ENCODE measurements around the gene UBLCP1.
"Not testable (repeated sequence)": the region's sequence is repeated elsewhere in the genome, so short reads cannot be mapped to it uniquely, and the experiment has no call there.

UBLCP1 gene

DNA sequence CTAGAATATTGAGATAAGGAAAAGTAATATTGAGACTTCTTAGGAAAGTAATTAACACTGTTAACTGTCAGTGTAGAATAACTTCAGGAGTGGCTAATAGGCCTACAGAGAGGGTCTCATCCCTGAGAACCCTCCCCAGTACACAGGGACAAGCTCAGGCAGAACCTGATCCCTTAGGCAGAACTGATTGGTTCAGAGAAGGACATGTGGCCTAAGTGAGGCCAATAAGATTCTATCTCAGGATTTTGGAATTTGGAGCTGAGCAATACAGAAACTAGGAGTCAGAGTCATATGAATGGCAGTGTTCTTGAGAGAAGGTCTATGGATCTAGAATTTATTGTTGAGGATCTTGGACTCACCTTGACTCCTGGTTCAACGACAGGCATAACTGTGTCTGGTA lies 10.9 kb upstream of the UBLCP1 start:
- TF ChIP-seq, protein P1, sequence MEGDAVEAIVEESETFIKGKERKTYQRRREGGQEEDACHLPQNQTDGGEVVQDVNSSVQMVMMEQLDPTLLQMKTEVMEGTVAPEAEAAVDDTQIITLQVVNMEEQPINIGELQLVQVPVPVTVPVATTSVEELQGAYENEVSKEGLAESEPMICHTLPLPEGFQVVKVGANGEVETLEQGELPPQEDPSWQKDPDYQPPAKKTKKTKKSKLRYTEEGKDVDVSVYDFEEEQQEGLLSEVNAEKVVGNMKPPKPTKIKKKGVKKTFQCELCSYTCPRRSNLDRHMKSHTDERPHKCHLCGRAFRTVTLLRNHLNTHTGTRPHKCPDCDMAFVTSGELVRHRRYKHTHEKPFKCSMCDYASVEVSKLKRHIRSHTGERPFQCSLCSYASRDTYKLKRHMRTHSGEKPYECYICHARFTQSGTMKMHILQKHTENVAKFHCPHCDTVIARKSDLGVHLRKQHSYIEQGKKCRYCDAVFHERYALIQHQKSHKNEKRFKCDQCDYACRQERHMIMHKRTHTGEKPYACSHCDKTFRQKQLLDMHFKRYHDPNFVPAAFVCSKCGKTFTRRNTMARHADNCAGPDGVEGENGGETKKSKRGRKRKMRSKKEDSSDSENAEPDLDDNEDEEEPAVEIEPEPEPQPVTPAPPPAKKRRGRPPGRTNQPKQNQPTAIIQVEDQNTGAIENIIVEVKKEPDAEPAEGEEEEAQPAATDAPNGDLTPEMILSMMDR (IDR thresholded peaks at IDR 0.05; ENCODE audit: low read depth, low read length): no peak
- no peak for DNase-seq (ENCODE audit: extremely low read depth, low read depth)

DNA sequence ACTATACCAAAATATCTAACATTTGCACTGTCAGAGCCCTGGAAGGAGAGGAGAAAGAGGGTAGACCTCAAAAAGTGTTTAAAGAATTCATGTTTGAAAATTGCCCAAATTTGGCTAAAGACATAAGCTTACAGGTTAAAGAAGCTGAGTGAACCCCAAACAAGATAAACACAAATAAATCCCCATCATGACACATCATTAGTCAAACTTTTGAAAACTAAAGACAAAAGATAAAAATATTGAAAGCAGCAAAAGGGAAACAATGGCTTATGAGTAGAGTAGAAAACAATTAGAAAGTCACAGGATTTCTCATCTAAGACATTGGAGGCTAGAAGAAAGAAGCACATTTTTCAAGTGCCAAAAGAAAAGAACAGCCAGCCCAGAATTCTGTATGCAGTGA lies 6.1 kb upstream of the UBLCP1 start:
- TF ChIP-seq, protein P1 (IDR thresholded peaks at IDR 0.05; ENCODE audit: low read depth, low read length): no peak
- no peak for DNase-seq (ENCODE audit: extremely low read depth, low read depth)

DNA sequence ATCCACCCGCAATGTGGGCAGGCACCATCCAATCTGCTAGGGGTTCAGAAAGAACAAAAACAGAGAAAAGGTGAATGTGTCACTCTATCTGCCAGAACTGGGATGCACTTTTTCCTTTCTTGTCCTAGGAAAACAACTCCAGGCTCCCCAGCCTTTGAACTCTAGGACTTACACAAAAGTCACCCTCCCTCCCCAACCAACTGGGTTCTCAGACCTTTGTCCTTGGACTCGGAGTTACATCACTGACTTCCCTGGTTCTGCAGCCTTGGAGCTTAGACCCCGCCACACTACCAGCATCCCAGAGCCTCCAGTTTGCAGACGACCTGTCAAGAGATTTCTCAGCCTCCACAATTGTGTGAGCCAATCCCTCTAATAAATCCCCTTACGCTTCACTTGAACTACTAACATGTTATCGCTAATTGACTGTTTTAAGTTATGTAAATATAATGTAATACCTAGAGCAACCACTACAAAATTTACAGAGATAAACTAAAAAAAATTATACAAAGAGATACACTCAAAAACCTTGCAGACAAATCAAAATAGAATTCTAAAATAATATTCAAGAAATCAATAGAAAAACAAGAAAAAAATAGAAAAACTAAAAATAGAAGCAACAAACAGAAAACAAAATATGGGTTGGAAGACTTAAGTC lies 5.3 kb upstream of the UBLCP1 start:
- TF ChIP-seq, protein P1 (IDR thresholded peaks at IDR 0.05; ENCODE audit: low read depth, low read length): no peak
- DNase-seq (ENCODE audit: extremely low read depth, low read depth): no peak

DNA sequence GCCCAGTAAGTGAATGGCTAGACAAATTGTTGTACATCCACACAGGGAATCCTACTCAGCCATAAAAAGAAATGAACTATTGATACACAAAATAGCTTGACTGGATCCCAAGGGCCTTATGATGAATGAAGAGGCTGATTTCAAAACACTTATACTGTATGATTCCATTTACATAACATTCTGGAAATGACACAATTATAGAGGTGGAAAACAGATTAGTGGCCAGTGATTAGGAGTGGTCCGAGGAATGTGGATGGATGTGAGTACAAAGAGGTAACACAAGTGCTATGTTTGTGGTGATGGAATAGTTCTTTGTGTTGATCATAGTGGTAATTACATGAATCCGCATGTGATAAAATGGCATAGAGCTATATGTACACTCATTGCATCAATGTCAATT lies 4.7 kb upstream of the UBLCP1 start:
- DNase-seq (ENCODE audit: extremely low read depth, low read depth): no peak
- TF ChIP-seq, protein P1 (IDR thresholded peaks at IDR 0.05; ENCODE audit: low read depth, low read length): no peak

DNA sequence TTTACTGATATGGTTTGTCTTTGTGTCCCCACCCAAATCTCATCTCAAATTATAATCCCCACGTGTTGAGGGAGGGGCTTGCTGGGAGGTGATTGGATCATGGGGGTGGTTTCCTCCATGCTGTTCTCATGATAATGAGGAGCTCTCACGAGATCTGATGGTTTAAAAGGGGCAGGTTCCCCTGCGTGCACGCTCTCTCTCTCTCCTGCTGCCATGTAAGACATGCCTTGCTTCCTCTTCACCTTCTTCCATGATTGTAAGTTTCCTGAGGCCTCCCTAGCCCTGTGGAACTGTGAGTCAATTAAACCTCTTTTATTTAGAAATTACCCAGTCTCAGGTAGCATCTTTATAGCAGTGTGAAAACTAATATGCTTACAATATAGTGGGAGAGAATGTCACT lies 2.9 kb upstream of the UBLCP1 start:
- not testable (repeated sequence) for DNase-seq (ENCODE audit: extremely low read depth, low read depth)

DNA sequence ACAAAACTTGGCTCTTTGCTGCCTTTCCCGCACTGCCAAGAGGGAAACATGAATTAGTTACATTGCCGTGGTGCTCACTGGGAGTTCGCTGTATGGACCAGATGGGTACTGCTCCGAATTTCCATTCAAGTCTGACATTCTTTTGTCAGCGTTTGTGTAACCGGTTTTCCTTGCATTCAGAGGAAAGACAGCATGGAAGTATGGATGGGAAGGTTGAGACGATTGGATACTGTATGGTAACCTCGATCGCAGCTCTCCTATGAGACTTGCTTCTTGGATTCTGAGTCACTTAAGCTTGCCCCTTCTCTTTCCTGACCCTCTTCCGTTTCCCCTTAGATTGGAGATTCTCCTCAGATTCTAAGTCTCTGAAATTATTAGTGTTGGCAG lies 625 bp upstream of the UBLCP1 start:
- TF ChIP-seq, protein P1 (IDR thresholded peaks at IDR 0.05; ENCODE audit: low read depth, low read length): no peak
- DNase-seq (ENCODE audit: extremely low read depth, low read depth): no peak

DNA sequence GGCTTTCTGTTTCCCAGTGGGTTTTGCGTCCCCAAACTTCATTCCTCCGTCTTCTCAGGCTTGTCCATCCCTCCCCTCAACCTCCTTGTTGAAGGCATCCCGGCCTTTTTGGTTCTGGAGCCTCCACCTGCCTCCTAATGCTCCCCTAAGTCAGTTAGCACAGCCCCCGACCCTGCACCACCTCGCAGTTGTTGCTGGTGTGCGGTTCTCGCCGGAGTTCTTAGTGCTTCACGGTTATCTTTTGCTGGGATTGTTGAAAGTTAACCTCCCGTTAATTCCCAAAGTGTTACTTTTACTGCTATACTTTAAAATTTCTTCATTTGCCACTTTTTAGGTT lies 447 bp downstream of the UBLCP1 start:
- no peak for DNase-seq (ENCODE audit: extremely low read depth, low read depth)
- TF ChIP-seq, protein P1 (IDR thresholded peaks at IDR 0.05; ENCODE audit: low read depth, low read length): no peak

DNA sequence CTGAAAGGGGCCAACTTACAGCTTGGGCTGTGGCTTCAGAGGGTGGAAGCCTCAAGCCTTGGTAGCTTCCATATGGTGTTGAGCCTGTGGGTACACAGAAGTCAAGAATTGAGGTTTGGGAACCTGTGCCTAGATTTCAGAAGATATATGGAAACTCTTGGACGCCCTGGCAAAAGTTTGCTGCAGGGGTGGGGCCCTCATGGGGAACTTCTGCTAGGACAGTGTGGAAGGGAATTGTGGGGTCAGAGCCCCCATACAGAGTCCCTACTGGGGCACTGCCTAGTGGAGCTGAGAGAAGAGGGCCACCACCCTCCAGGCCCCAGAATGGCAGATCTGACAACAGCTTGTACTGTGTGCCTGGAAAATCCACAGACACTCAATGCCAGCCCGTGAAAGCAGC lies 3.7 kb downstream of the UBLCP1 start:
- not testable (repeated sequence) for DNase-seq (ENCODE audit: extremely low read depth, low read depth)

Data from AG09319 (cell line).